ENCODE results near the gene SHROOM1.

DNA sequence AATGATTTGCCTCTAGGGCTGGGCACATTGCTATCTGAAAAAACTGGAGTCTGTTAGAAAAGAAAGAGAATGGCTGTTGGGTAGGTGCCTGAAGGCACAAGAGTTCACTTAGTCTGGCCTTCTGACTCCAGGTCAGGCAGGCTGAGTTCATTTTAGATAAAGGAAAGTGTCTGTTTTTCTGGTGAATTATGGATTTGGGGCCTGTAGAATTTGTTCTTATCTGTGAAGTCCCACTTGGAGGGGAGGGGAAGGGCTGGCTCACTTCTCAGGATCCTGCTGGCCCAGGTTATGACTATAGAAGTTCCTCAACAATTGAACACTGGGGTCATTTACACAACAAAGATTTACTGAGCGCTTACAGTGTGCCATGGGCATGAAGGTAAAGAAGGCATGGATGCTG lies 41.9 kb downstream of the SHROOM1 start:
- TF ChIP-seq, protein P1, sequence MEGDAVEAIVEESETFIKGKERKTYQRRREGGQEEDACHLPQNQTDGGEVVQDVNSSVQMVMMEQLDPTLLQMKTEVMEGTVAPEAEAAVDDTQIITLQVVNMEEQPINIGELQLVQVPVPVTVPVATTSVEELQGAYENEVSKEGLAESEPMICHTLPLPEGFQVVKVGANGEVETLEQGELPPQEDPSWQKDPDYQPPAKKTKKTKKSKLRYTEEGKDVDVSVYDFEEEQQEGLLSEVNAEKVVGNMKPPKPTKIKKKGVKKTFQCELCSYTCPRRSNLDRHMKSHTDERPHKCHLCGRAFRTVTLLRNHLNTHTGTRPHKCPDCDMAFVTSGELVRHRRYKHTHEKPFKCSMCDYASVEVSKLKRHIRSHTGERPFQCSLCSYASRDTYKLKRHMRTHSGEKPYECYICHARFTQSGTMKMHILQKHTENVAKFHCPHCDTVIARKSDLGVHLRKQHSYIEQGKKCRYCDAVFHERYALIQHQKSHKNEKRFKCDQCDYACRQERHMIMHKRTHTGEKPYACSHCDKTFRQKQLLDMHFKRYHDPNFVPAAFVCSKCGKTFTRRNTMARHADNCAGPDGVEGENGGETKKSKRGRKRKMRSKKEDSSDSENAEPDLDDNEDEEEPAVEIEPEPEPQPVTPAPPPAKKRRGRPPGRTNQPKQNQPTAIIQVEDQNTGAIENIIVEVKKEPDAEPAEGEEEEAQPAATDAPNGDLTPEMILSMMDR (IDR thresholded peaks at IDR 0.05): no peak
- TF ChIP-seq ZFX (IDR thresholded peaks at IDR 0.05; ENCODE audit: borderline replicate concordance): no peak

Measured in 22Rv1 (cell line).